GM12892 (cell line): ENCODE data around the gene NT5E.

ENCODE experiments used
- POLR2A ChIP-seq: IDR thresholded peaks from 2 replicates; pipeline ENCODE4 v1.6.1; 2011; ENCODE audit warnings: low read depth, low read length, control low read depth
- POLR2AphosphoS5 ChIP-seq: IDR thresholded peaks from 2 replicates; pipeline ENCODE4 v1.6.1; 2011; ENCODE audit warnings: low read depth, low read length, control low read depth

DNA sequence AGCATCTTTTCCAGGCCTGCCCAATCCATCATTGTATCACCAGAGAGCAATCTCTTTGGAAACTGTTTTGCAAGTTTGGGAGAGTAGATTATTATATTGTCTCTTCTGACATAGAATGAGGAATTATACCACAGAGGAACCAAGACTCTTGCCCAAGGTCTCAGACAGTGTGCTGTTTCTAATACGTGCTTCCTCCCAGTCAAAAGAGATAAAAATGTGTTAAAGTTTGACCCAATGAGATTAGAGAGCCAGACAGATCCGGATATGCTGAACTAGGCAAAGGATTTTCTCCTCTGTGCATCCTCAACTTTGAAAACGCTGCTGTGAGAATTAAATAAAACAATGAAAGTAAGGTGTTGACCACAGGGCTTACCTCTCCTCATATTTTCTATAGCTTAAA, 18.6 kb upstream of the NT5E start:
- no peak for TF ChIP-seq POLR2A
- no peak for TF ChIP-seq POLR2AphosphoS5
